Bone marrow (tissue), 2 donors: Measurements from ENCODE around the gene CETN3.
"Not testable (repeated sequence)": the region's sequence is repeated elsewhere in the genome, so short reads cannot be mapped to it uniquely, and the experiment has no call there.

Experiments
- DNase-seq, 2 donors: peaks; one replicate each; lab custom pipeline; 2025; lab: John Stamatoyannopoulos, UW

The CETN3 gene

GRCh38 chr5:90381213-90381929 is 28.2 kb downstream of the CETN3 start:
- no peak for DNase-seq

- DNase-seq, result no peak
Measured at GRCh38 chr5:90379652-90380051, 29.9 kb downstream of the CETN3 start.

GRCh38 chr5:90378752-90379151 is 30.8 kb downstream of the CETN3 start:
- DNase-seq, result no peak

- DNase-seq, result not testable (repeated sequence)
Measured at GRCh38 chr5:90371269-90371668, 38.3 kb downstream of the CETN3 start.

- no peak for DNase-seq
Measured at GRCh38 chr5:90368454-90369246, 40.9 kb downstream of the CETN3 start.

GRCh38 chr5:90367879-90368278 is 41.7 kb downstream of the CETN3 start:
- no peak for DNase-seq

GRCh38 chr5:90366948-90367347 is 42.6 kb downstream of the CETN3 start:
- no peak for DNase-seq

- DNase-seq, result no peak
Measured at GRCh38 chr5:90365328-90365727, 44.2 kb downstream of the CETN3 start.

- no peak for DNase-seq
Measured at GRCh38 chr5:90359073-90359920, 50.3 kb downstream of the CETN3 start.

GRCh38 chr5:90356622-90357021 is 52.9 kb downstream of the CETN3 start:
- DNase-seq, result no peak

- DNase-seq, result no peak
Measured at GRCh38 chr5:90356176-90356575, 53.4 kb downstream of the CETN3 start.

- no peak for DNase-seq
Measured at GRCh38 chr5:90355635-90356034, 53.9 kb downstream of the CETN3 start.

GRCh38 chr5:90353254-90353653 is 56.3 kb downstream of the CETN3 start:
- no peak for DNase-seq

- no peak for DNase-seq
Measured at GRCh38 chr5:90351101-90351500, 58.5 kb downstream of the CETN3 start.

- DNase-seq, result no peak
Measured at GRCh38 chr5:90347462-90347861, 62.1 kb downstream of the CETN3 start.

GRCh38 chr5:90345684-90346083 is 63.9 kb downstream of the CETN3 start:
- DNase-seq, result no peak

- DNase-seq, result no peak
Measured at GRCh38 chr5:90344689-90345088, 64.9 kb downstream of the CETN3 start.

- DNase-seq, result not testable (repeated sequence)
Measured at GRCh38 chr5:90343731-90344130, 65.8 kb downstream of the CETN3 start.

- no peak for DNase-seq
Measured at GRCh38 chr5:90342576-90342975, 67.0 kb downstream of the CETN3 start.
